GM18861 (cell line): Measurements from ENCODE around the gene TIMM10B.
"Not testable (repeated sequence)": the region's sequence is repeated elsewhere in the genome, so short reads cannot be mapped to it uniquely, and the experiment has no call there.

Source experiments
- ATAC-seq: cut with Tn5 transposase; IDR thresholded peaks from one replicate; pipeline ENCODE4 v1.9.1; 2021; ENCODE audit not compliant: unreplicated experiment

The TIMM10B gene

GRCh38 chr11:6504166-6504565 lies 22.9 kb downstream of the TIMM10B start:
- no peak for ATAC-seq

GRCh38 chr11:6505577-6506240 lies 24.4 kb downstream of the TIMM10B start:
- ATAC-seq = peak; percentile 71

GRCh38 chr11:6516865-6517264 lies 35.6 kb downstream of the TIMM10B start:
- ATAC-seq = no peak

GRCh38 chr11:6520265-6520664 lies 39.0 kb downstream of the TIMM10B start:
- ATAC-seq = no peak

GRCh38 chr11:6521946-6522345 lies 40.6 kb downstream of the TIMM10B start:
- ATAC-seq = not testable (repeated sequence)

GRCh38 chr11:6523253-6523652 lies 42.0 kb downstream of the TIMM10B start:
- no peak for ATAC-seq

- peak; percentile 62 for ATAC-seq
Measured at GRCh38 chr11:6526411-6527135, 45.3 kb downstream of the TIMM10B start.

- no peak for ATAC-seq
Measured at GRCh38 chr11:6529266-6529665, 48.0 kb downstream of the TIMM10B start.

- ATAC-seq = no peak
Measured at GRCh38 chr11:6530848-6531247, 49.5 kb downstream of the TIMM10B start.

GRCh38 chr11:6531267-6531752 lies 50.0 kb downstream of the TIMM10B start:
- no peak for ATAC-seq
